Measurements from ENCODE around the gene TP73. TPM values are rescaled to one million over a fixed set of nuclear protein-coding genes. Genes with fewer than 3 reads are reported as not detected.

The TP73 gene
- total RNA-seq, 1 experiment from 2014 or later = 19.2 TPM

DNA sequence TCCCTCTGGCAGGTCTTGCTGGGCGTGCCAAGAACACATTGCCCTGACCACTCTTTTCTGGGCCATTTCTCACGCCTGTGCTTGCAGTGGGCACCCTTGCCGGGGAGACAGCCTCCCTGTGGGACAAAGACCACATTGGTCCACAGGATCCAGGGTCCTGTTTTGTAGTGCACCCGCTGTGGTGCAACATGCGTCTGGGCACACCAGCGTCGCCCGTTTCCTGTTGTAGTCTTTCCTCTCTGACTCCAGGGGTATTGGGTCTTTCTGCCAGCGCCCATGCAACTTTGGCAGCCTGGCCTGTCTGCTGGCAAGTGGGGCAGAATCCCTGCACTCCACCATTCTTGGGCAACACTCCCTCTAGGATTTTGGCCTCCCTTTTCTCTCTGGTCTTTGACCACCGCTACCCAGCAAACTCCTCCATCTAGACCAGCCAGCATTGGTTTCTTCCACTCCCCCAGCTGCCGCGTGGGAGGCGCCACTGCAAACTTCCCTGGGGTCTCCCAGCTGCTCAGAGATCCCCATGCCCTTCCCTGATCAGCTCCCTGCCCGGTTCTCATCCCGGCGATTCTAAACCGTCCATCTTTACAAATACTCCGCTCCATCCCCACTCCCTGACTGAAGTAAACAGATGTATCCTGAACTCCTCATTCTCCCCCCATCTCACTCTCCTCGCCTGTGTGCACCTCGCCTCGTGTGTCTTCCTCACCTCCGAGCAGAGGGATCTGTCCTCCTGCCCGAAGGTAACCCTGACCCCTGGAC is 28.7 kb upstream of the TP73 start:
- no peaks in the 10 kb centered on the region for H3K27me3 ChIP-seq (ENCODE audit: insufficient read depth, low read length)
- no TSS peak for BruUV-seq (replicated peaks)
- ChIA-PET RAD21 (ENCODE audit: low non-redundant PET in 1 of 2, low total read pairs in 2 of 2, uncharacterized antibody in 2 of 2, unreplicated experiment in 2 of 2) (no interaction called here), CTCF (interaction anchor here (1.0 kb wide), 1 partner anchor 170 kb away, joined by 3 to 5 read pairs; no protein-coding TSS in a partner anchor), POLR2A (no interaction called here)
- H2AFZ ChIP-seq (ENCODE audit: low read depth, low read length, poor library complexity, severe bottlenecking) = no peak overlapping the region
- H3K27ac ChIP-seq (ENCODE audit: low read depth, low read length) = peak overlapping the region; percentile 41; the same call in 1 of the 2 replicates
- H3K9me2 ChIP-seq (ENCODE audit: insufficient read depth) = no peaks in the 10 kb centered on the region
- 0 out of 4 replicates have a peak, but pooled peaks cover 0 to 2% of the 10 kb centered on the region in 2 experiments for H3K36me3 ChIP-seq (ENCODE audit: control insufficient read depth in 1 of 2, insufficient read depth in 2 of 2, low read length in 2 of 2)
- peak overlapping the region; percentile 95 for H3K4me2 ChIP-seq (ENCODE audit: low read length)
- intact Hi-C loops (cut with micrococcal nuclease) = no loop called here
- H3K9ac ChIP-seq (ENCODE audit: low read length) = peak overlapping the region; percentile 68
- no peaks in the 10 kb centered on the region for H3K9me3 ChIP-seq (ENCODE audit: control insufficient read depth in 1 of 2, insufficient read depth in 1 of 2, low read depth in 1 of 2, low read length in 2 of 2)
- no peaks in the 10 kb centered on the region for H4K20me1 ChIP-seq (ENCODE audit: insufficient read depth)
- peaks cover 6 to 35% of the 10 kb centered on the region in 2 experiments; a peak in 2 of 4 replicates for H3K4me1 ChIP-seq (ENCODE audit: control insufficient read depth in 1 of 2, insufficient read depth in 2 of 2, low read length in 2 of 2)
- DNase-seq (ENCODE audit: low read depth, low spot score) = no peak
- no peak for ATAC-seq
- no peaks in the 10 kb centered on the region for H3K79me2 ChIP-seq (ENCODE audit: insufficient read depth, low read length)
- H3K4me3 ChIP-seq (replicated peaks in 1 of 2; ENCODE audit: low read depth in 1 of 2, low read length in 2 of 2) = peak overlapping the region; percentile 87 to 96
- no peak for TF ChIP-seq EZH2 (IDR thresholded peaks at IDR 0.05)
- TF ChIP-seq SIN3A (IDR thresholded peaks at IDR 0.05; ENCODE audit: low read depth) = no peak
- TF ChIP-seq POLR2AphosphoS5 (IDR thresholded peaks at IDR 0.05; ENCODE audit: low read depth, low read length) = no peak
- no peak for TF ChIP-seq CEBPB (IDR thresholded peaks at IDR 0.05; ENCODE audit: low read depth)
- TF ChIP-seq CBX3 (IDR thresholded peaks at IDR 0.05; ENCODE audit: low read depth) = no peak
- TF ChIP-seq, protein P1, sequence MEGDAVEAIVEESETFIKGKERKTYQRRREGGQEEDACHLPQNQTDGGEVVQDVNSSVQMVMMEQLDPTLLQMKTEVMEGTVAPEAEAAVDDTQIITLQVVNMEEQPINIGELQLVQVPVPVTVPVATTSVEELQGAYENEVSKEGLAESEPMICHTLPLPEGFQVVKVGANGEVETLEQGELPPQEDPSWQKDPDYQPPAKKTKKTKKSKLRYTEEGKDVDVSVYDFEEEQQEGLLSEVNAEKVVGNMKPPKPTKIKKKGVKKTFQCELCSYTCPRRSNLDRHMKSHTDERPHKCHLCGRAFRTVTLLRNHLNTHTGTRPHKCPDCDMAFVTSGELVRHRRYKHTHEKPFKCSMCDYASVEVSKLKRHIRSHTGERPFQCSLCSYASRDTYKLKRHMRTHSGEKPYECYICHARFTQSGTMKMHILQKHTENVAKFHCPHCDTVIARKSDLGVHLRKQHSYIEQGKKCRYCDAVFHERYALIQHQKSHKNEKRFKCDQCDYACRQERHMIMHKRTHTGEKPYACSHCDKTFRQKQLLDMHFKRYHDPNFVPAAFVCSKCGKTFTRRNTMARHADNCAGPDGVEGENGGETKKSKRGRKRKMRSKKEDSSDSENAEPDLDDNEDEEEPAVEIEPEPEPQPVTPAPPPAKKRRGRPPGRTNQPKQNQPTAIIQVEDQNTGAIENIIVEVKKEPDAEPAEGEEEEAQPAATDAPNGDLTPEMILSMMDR (IDR thresholded peaks at IDR 0.05 in 2 of 3, conservative IDR thresholded peaks at IDR 0.05 in 1 of 3; ENCODE audit: borderline replicate concordance in 1 of 3, insufficient read depth in 1 of 3, low read depth in 2 of 3, low read length in 2 of 3) = no peak
- TF ChIP-seq RAD21 (IDR thresholded peaks at IDR 0.05; ENCODE audit: low read depth) = no peak
- TF ChIP-seq POLR2A (IDR thresholded peaks at IDR 0.05; ENCODE audit: borderline replicate concordance, extremely low read depth, insufficient read depth, insufficient read length) = no peak
- TF ChIP-seq TCF7L2 (IDR thresholded peaks at IDR 0.05; ENCODE audit: borderline replicate concordance, extremely low read depth, insufficient read depth, insufficient read length) = no peak
